SK-N-SH (cell line): ENCODE results near the gene GNAZ. TPM values are rescaled to one million over a fixed set of nuclear protein-coding genes. Genes with fewer than 3 reads are reported as not detected.

Experiments used
- CTCF ChIA-PET: fragments of 300-600, 350-600 bp; formaldehyde crosslinking; extraction: SDS; loops from one replicate; lab custom pipeline; 2021; lab: Yijun Ruan, JAX
- POLR2A ChIA-PET: fragments of 350-600 bp; sonication (Branson Sonifier 250); formaldehyde crosslinking; extraction: SDS; loops from one replicate; lab custom pipeline; 2020; ENCODE audit warnings: antibody characterized with exemption, inconsistent platforms; lab: Yijun Ruan, JAX
- DNase-seq: peaks from one replicate; pipeline ENCODE4 v3.0.0; 2012
- H2AFZ ChIP-seq: fragments of 200-600 bp; sonication (generic); 2 replicates; pipeline ENCODE4 v1.8.1; 2016; ENCODE audit warnings: antibody characterized with exemption, mild to moderate bottlenecking, low read depth
- H3F3A ChIP-seq: fragments of 200-600 bp; sonication (generic); replicated peaks from 2 replicates; pipeline ENCODE3; 2016; ENCODE audit warnings: antibody characterized with exemption, mild to moderate bottlenecking; ENCODE audit not compliant: insufficient read depth
- H3K27ac ChIP-seq, 2 experiments: fragments of 200-500 bp in 1 of 2; fragments of 200-600 bp in 1 of 2; sonication (Bioruptor generic) in 1 of 2; sonication (generic), shearing (Covaris generic) in 1 of 2; 2 replicates each; pipeline versions ENCODE4 v1.5.1 to v1.6.1; 2014 to 2016; ENCODE audit warnings: low read depth in 2 of 2, inconsistent platforms in 1 of 2, low read length in 1 of 2, mild to moderate bottlenecking in 1 of 2, mixed read lengths in 1 of 2
- H3K27me3 ChIP-seq: fragments of 200-600 bp; sonication (generic), shearing (Covaris generic); 2 replicates; pipeline ENCODE4 v1.6.1; 2016; ENCODE audit warnings: mixed run types; ENCODE audit not compliant: insufficient read depth
- H3K36me3 ChIP-seq, 2 experiments: fragments of 200-500 bp in 1 of 2; fragments of 200-600 bp in 1 of 2; sonication (Bioruptor generic) in 1 of 2; sonication (generic) in 1 of 2; replicated peaks in 1 of 2; 2 replicates each; pipeline versions ENCODE3 to v1.5.1; 2014 to 2016; ENCODE audit warnings: low read length in 1 of 2, mild to moderate bottlenecking in 1 of 2; ENCODE audit not compliant: insufficient read depth in 2 of 2, control insufficient read depth in 1 of 2
- H3K4me1 ChIP-seq, 2 experiments: fragments of 200-500 bp in 1 of 2; fragments of 200-600 bp in 1 of 2; sonication (Bioruptor generic) in 1 of 2; sonication (generic), shearing (Covaris generic) in 1 of 2; 2 replicates each; pipeline versions ENCODE4 v1.5.1 to v1.6.1; 2014 to 2016; ENCODE audit warnings: low read depth in 1 of 2, low read length in 1 of 2, mixed run types in 1 of 2; ENCODE audit not compliant: insufficient read depth in 2 of 2, control insufficient read depth in 1 of 2
- H3K4me2 ChIP-seq: fragments of 200-600 bp; sonication (generic), shearing (Covaris generic); 2 replicates; pipeline ENCODE4 v1.6.1; 2017; ENCODE audit warnings: mixed run types
- H3K4me3 ChIP-seq, 2 experiments: fragments of 200-500 bp in 1 of 2; fragments of 200-600 bp in 1 of 2; sonication (Bioruptor generic) in 1 of 2; sonication (generic), shearing (Covaris generic) in 1 of 2; 2 replicates each; pipeline versions ENCODE4 v1.5.1 to v1.8.1; 2014 to 2016; ENCODE audit warnings: low read depth in 2 of 2, inconsistent platforms in 1 of 2, low read length in 1 of 2, mild to moderate bottlenecking in 1 of 2, mixed read lengths in 1 of 2, moderate library complexity in 1 of 2
- H3K79me2 ChIP-seq: fragments of 200-600 bp; sonication (generic); 2 replicates; pipeline ENCODE4 v1.8.1; 2017; ENCODE audit warnings: mild to moderate bottlenecking; ENCODE audit not compliant: insufficient read depth
- H3K9ac ChIP-seq: fragments of 200-600 bp; sonication (generic); 2 replicates; pipeline ENCODE4 v1.6.1; 2017; ENCODE audit warnings: mixed run types
- H3K9me2 ChIP-seq: fragments of 200-600 bp; sonication (generic); 2 replicates; pipeline ENCODE4 v1.6.1; 2017; ENCODE audit warnings: mixed run types
- H3K9me3 ChIP-seq: fragments of 200-600 bp; sonication (generic); 2 replicates; pipeline ENCODE4 v1.6.1; 2017; ENCODE audit warnings: mixed run types, mild to moderate bottlenecking, moderate library complexity
- H4K20me1 ChIP-seq: fragments of 200-600 bp; sonication (generic); 2 replicates; pipeline ENCODE4 v1.6.1; 2017; ENCODE audit warnings: mild to moderate bottlenecking, mixed run types; ENCODE audit not compliant: insufficient read depth
- ELF1 ChIP-seq: IDR thresholded peaks from 2 replicates; pipeline ENCODE4 v1.4.0; 2012
- EP300 ChIP-seq, 2 experiments: IDR thresholded peaks; 2 replicates each; pipeline versions ENCODE4 v1.4.0 to v1.6.1; 2012; ENCODE audit warnings: borderline replicate concordance in 1 of 2, low read depth in 1 of 2, low read length in 1 of 2
- EZH2phosphoT487 ChIP-seq: fragments of 200-600 bp; sonication (generic); IDR thresholded peaks from 2 replicates; pipeline ENCODE4 v1.6.1; 2017; ENCODE audit warnings: low read depth, mixed run types, mild to moderate bottlenecking, antibody characterized with exemption, moderate library complexity, borderline replicate concordance
- FOSL2 ChIP-seq: IDR thresholded peaks from 2 replicates; pipeline ENCODE4 v1.4.0; 2012; ENCODE audit warnings: low read depth, mild to moderate bottlenecking, moderate library complexity, borderline replicate concordance
- FOXM1 ChIP-seq: IDR thresholded peaks from 2 replicates; pipeline ENCODE4 v1.4.0; 2012; ENCODE audit warnings: low read depth, mild to moderate bottlenecking
- GATA2 ChIP-seq: sonication (generic); formaldehyde crosslinking; IDR thresholded peaks from 2 replicates; pipeline ENCODE4 v1.5.0; 2020; ENCODE audit warnings: mild to moderate bottlenecking, missing genetic modification reagents
- IRF3 ChIP-seq: fragments of 150-350 bp; IDR thresholded peaks from 2 replicates; pipeline ENCODE4 v1.6.1; 2016; ENCODE audit warnings: mild to moderate bottlenecking, low read depth, low read length
- JUND ChIP-seq: IDR thresholded peaks from 2 replicates; pipeline ENCODE4 v1.4.0; 2012
- MXI1 ChIP-seq: IDR thresholded peaks from 2 replicates; pipeline ENCODE4 v1.6.1; 2012; ENCODE audit warnings: mild to moderate bottlenecking, low read depth, low read length, improper control_type of control experiment
- POLR2AphosphoS5 ChIP-seq: IDR thresholded peaks from 2 replicates; pipeline ENCODE4 v1.6.1; 2012; ENCODE audit warnings: low read depth, low read length
- RFX5 ChIP-seq: IDR thresholded peaks from 2 replicates; pipeline ENCODE4 v1.6.1; 2012; ENCODE audit warnings: mild to moderate bottlenecking, improper control_type of control experiment, low read length
- RXRA ChIP-seq: IDR thresholded peaks from 2 replicates; pipeline ENCODE4 v1.4.0; 2012; ENCODE audit warnings: low read depth, mild to moderate bottlenecking, borderline replicate concordance
- SIN3A ChIP-seq: IDR thresholded peaks from 2 replicates; pipeline ENCODE4 v1.6.1; 2012; ENCODE audit warnings: low read depth, mild to moderate bottlenecking, low read length, moderate library complexity, borderline replicate concordance
- TCF12 ChIP-seq: IDR thresholded peaks from 2 replicates; pipeline ENCODE4 v1.4.0; 2012
- USF1 ChIP-seq: IDR thresholded peaks from 2 replicates; pipeline ENCODE4 v1.4.0; 2012; ENCODE audit warnings: low read depth, borderline replicate concordance
- WGBS: methylation state at CpG from one replicate; pipeline ENCODE4 v1.1.6; 2017; ENCODE audit warnings: low lambda C conversion rate; 5-methylcytosine and 5-hydroxymethylcytosine counted together
- polyA plus RNA-seq, 3 experiments: library from polyadenylated mRNA; depleted of rRNA; stranded (reverse); fragments of >200 nt; gene quantifications; 2 replicates each; pipeline ENCODE4 v1.2.3, GENCODE V29; 2012
- TF ChIP-seq, protein P1 (sequence below): IDR thresholded peaks from 2 replicates; pipeline ENCODE4; 2012

GNAZ gene
- polyA plus RNA-seq, 1 of the 3 experiments (the other 2 are of a cell fraction) = 6.5 TPM

- CTCF ChIA-PET = interaction anchor here (0.6 to 2.7 kb wide), 9 partner anchors 10 to 196 kb away, joined by 3 to 13 read pairs (median 4); no protein-coding TSS in a partner anchor
- POLR2A ChIA-PET = no interaction called here
- H3K4me3 ChIP-seq = no peak overlapping the region
Observed at GRCh38 chr22:23156286-23156685, 86.0 kb downstream of the GNAZ start.

GRCh38 chr22:23157560-23158515 lies 87.5 kb downstream of the GNAZ start:
- Histone ChIP-seq H3F3A (no peaks in the 10 kb centered on the region), H4K20me1 (no peaks in the 10 kb centered on the region), H3K36me3 (peaks cover 0 to 3% of the 10 kb centered on the region in 2 experiments), H3K4me1 (no peaks in the 10 kb centered on the region; a peak in 1 of 4 replicates), H3K9ac (no peak overlapping the region), H2AFZ (no peak overlapping the region), H3K27ac (no peak overlapping the region), H3K27me3 (no peaks in the 10 kb centered on the region), H3K4me3 (no peak overlapping the region), H3K9me3 (no peaks in the 10 kb centered on the region), H3K79me2 (no peaks in the 10 kb centered on the region), H3K4me2 (no peak overlapping the region), H3K9me2 (no peaks in the 10 kb centered on the region)
- WGBS = 96% methylated on average over 11 of the region's 22 CpGs
- ChIA-PET POLR2A (no interaction called here), CTCF (interaction anchor here (1.1 to 2.7 kb wide), 8 partner anchors 10 to 198 kb away, joined by 3 to 13 read pairs (median 5); partner anchors contain the start of gene RAB36)
- no peak for TF ChIP-seq IRF3
- TF ChIP-seq SIN3A = no peak
- TF ChIP-seq FOSL2 = no peak
- TF ChIP-seq ELF1 = no peak
- TF ChIP-seq EZH2phosphoT487 = no peak
- TF ChIP-seq, protein P1, sequence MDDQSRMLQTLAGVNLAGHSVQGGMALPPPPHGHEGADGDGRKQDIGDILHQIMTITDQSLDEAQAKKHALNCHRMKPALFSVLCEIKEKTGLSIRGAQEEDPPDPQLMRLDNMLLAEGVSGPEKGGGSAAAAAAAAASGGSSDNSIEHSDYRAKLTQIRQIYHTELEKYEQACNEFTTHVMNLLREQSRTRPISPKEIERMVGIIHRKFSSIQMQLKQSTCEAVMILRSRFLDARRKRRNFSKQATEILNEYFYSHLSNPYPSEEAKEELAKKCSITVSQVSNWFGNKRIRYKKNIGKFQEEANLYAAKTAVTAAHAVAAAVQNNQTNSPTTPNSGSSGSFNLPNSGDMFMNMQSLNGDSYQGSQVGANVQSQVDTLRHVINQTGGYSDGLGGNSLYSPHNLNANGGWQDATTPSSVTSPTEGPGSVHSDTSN = no peak
- no peak for TF ChIP-seq MXI1
- TF ChIP-seq RXRA = no peak
- TF ChIP-seq RFX5 = no peak
- TF ChIP-seq POLR2AphosphoS5 = no peak
- TF ChIP-seq USF1 = no peak
- no peak for TF ChIP-seq EP300 (IDR thresholded peaks at IDR 0.05; ENCODE audit: borderline replicate concordance in 1 of 2, low read depth in 1 of 2, low read length in 1 of 2)
- no peak for TF ChIP-seq JUND
- TF ChIP-seq TCF12 = no peak
- no peak for TF ChIP-seq FOXM1
- TF ChIP-seq GATA2 (CRISPR knock-in tag) = no peak
- DNase-seq = no peak

More at GRCh38 chr22:23156286-23156685, 86.0 kb downstream of the GNAZ start:
- Histone ChIP-seq H3K9me2 (no peaks in the 10 kb centered on the region), H3K4me2 (no peak overlapping the region), H3K27me3 (no peaks in the 10 kb centered on the region), H3K4me1 (no peaks in the 10 kb centered on the region; a peak in 1 of 4 replicates), H3K9me3 (no peaks in the 10 kb centered on the region), H3K79me2 (no peaks in the 10 kb centered on the region), H2AFZ (no peak overlapping the region), H3K27ac (no peak overlapping the region), H3K9ac (no peak overlapping the region), H4K20me1 (no peaks in the 10 kb centered on the region), H3F3A (no peaks in the 10 kb centered on the region), H3K36me3 (peaks cover 0 to 4% of the 10 kb centered on the region in 2 experiments)
- 70% methylated on average over 7 of the region's 8 CpGs for WGBS
- TF ChIP-seq POLR2AphosphoS5 (no peak), SIN3A (no peak)
- no peak for DNase-seq
